Keratinocyte (primary cell): Measurements from ENCODE around the gene DDX43. TPM values are rescaled to one million over a fixed set of nuclear protein-coding genes. Genes with fewer than 3 reads are reported as not detected.

Experiments used
- DNase-seq: peaks from one replicate; pipeline ENCODE4 v3.0.0-alpha.2; 2011; ENCODE audit warnings: low read depth, missing footprints, low spot score
- FAIRE-seq: peaks from 2 replicates; lab custom pipeline; 2011; peaks lifted over from hg19 to GRCh38; lab: Jason Lieb, UNC
- H2AFZ ChIP-seq: 2 replicates; pipeline ENCODE4 v1.6.0; 2012; ENCODE audit warnings: low read length, control low read depth, inconsistent platforms; ENCODE audit not compliant: control insufficient read depth
- H3K27ac ChIP-seq: 2 replicates; pipeline ENCODE4 v1.5.1; 2011; ENCODE audit warnings: low read length; ENCODE audit not compliant: control insufficient read depth, insufficient read depth
- H3K27me3 ChIP-seq: 3 replicates; pipeline ENCODE4 v1.6.0; 2011; ENCODE audit warnings: low read length; ENCODE audit not compliant: control insufficient read depth, insufficient read depth; ENCODE audit errors: extremely low read depth
- H3K36me3 ChIP-seq, 2 experiments: 2 replicates in 1 of 2; 3 replicates in 1 of 2; pipeline ENCODE4 v1.5.1; 2011; ENCODE audit warnings: low read length in 2 of 2, mild to moderate bottlenecking in 1 of 2; ENCODE audit not compliant: control insufficient read depth in 2 of 2, insufficient read depth in 2 of 2; ENCODE audit errors: extremely low read depth in 1 of 2
- H3K4me1 ChIP-seq: 3 replicates; pipeline ENCODE4 v1.5.1; 2011; ENCODE audit warnings: low read length; ENCODE audit not compliant: control insufficient read depth, insufficient read depth; ENCODE audit errors: extremely low read depth
- H3K4me2 ChIP-seq: 3 replicates; pipeline ENCODE4 v1.6.0; 2011; ENCODE audit warnings: low read depth, low read length; ENCODE audit not compliant: control insufficient read depth, insufficient read depth; ENCODE audit errors: extremely low read depth
- H3K4me3 ChIP-seq, 3 experiments: fragments of 200-600 bp in 1 of 3; sonication (generic) in 1 of 3; 2 replicates in 2 of 3; 3 replicates in 1 of 3; pipeline ENCODE4 v1.5.1; 2011 to 2016; ENCODE audit warnings: low read length in 3 of 3, mild to moderate bottlenecking in 3 of 3, control low read depth in 2 of 3, inconsistent platforms in 1 of 3, low read depth in 1 of 3, mixed read lengths in 1 of 3, mixed run types in 1 of 3, moderate library complexity in 1 of 3; ENCODE audit not compliant: control insufficient read depth in 2 of 3, insufficient read depth in 2 of 3; ENCODE audit errors: extremely low read depth in 1 of 3
- H3K79me2 ChIP-seq: 2 replicates; pipeline ENCODE4 v1.6.0; 2012; ENCODE audit warnings: low read length; ENCODE audit not compliant: control insufficient read depth, insufficient read depth
- H3K9ac ChIP-seq: 3 replicates; pipeline ENCODE4 v1.6.0; 2011; ENCODE audit warnings: low read length; ENCODE audit not compliant: control insufficient read depth, insufficient read depth; ENCODE audit errors: extremely low read depth
- H3K9me1 ChIP-seq: 3 replicates; pipeline ENCODE4 v1.6.0; 2011; ENCODE audit warnings: low read length; ENCODE audit not compliant: control insufficient read depth, insufficient read depth; ENCODE audit errors: extremely low read depth
- H3K9me3 ChIP-seq: 2 replicates; pipeline ENCODE4 v1.5.1; 2012; ENCODE audit warnings: low read depth, low read length; ENCODE audit not compliant: control insufficient read depth
- H4K20me1 ChIP-seq: 3 replicates; pipeline ENCODE4 v1.6.0; 2011; ENCODE audit warnings: low read length; ENCODE audit not compliant: control insufficient read depth, insufficient read depth; ENCODE audit errors: extremely low read depth
- EZH2 ChIP-seq: IDR thresholded peaks from one replicate; pipeline ENCODE4 v1.6.1; 2012; ENCODE audit warnings: inconsistent platforms, mild to moderate bottlenecking, low read length, moderate library complexity
- dilution Hi-C: fragments of 300-500 bp; cut with MboI; formaldehyde crosslinking; loops from one replicate; pipeline ENCODE4 v1.7.0; 2020; ENCODE audit warnings: low sequenced_read_pairs; ENCODE audit not compliant: extremely low pct_ligation_motif_present
- polyA plus RNA-seq, 5 experiments: library from polyadenylated mRNA; depleted of rRNA in 3 of 5; stranded (reverse) in 3 of 5; stranded (forward) in 1 of 5; unstranded in 1 of 5; fragments of >200 nt; gene quantifications; 1 replicate in 1 of 5; 2 replicates in 3 of 5; 3 replicates in 1 of 5; pipeline versions ENCODE4 v1.2.1 to v1.2.3, GENCODE V29; 2011 to 2012; ENCODE audit warnings: missing spikeins in 2 of 5, low read depth in 1 of 5, low replicate concordance in 1 of 5
- TF ChIP-seq, protein P1 (sequence below), 3 experiments: IDR thresholded peaks in 1 of 3; conservative IDR thresholded peaks in 1 of 3; optimal IDR thresholded peaks in 1 of 3; 2 replicates in 2 of 3; 3 replicates in 1 of 3; pipeline versions ENCODE3 to v1.5.1; 2011; ENCODE audit warnings: low read length in 3 of 3, mild to moderate bottlenecking in 3 of 3, moderate library complexity in 2 of 3, control low read depth in 1 of 3, inconsistent platforms in 1 of 3; ENCODE audit not compliant: insufficient read depth in 2 of 3; ENCODE audit errors: extremely low read depth in 1 of 3

The DDX43 gene
- polyA plus RNA-seq, 1 donor (not counting 4 experiments of a cell fraction or from before 2014, with no cell fraction given) = 0.33 TPM

DNA sequence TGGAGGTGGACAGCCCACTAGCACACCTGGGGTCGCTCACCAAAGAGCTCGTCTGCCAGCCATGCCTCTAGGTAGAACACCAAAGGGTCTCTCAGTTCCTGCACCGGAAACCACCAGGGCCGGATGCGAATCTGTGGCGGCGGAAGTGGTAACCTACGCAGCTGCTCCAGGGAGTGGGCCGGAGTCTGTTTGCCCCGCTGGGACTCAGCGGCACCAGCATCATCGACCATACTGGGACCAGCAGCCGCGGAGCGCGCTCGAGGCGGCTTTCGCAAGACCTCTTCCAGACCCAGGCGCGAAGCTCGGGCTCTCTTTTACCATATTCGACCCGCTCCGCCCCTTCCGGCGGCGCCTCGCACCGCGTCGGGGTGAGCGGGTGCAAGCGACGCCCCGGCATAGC, 25.1 kb upstream of the DDX43 start, which contains the start of gene OOEP:
Gene OOEP (minus strand): TSS at position 335 of the 400 bp plus-strand sequence. CDS start 105 bp downstream, at position 230.
- Histone ChIP-seq H3K4me1 (no peaks in the 10 kb centered on the region), H3K9ac (no peak within 1 kb of the TSS), H3K27me3 (no peaks in the 10 kb centered on the region), H3K4me3 (no peak within 1 kb of the TSS), H3K79me2 (no peaks in the 10 kb centered on the region), H2AFZ (no peak within 1 kb of the TSS), H3K9me1 (peaks cover 2% of the 10 kb centered on the region), H3K9me3 (no peaks in the 10 kb centered on the region), H3K36me3 (no peaks in the 10 kb centered on the region), H3K4me2 (no peak within 1 kb of the TSS), H3K27ac (no peak within 1 kb of the TSS), H4K20me1 (no peaks in the 10 kb centered on the region)
- TF ChIP-seq EZH2 = no peak
- TF ChIP-seq, protein P1, sequence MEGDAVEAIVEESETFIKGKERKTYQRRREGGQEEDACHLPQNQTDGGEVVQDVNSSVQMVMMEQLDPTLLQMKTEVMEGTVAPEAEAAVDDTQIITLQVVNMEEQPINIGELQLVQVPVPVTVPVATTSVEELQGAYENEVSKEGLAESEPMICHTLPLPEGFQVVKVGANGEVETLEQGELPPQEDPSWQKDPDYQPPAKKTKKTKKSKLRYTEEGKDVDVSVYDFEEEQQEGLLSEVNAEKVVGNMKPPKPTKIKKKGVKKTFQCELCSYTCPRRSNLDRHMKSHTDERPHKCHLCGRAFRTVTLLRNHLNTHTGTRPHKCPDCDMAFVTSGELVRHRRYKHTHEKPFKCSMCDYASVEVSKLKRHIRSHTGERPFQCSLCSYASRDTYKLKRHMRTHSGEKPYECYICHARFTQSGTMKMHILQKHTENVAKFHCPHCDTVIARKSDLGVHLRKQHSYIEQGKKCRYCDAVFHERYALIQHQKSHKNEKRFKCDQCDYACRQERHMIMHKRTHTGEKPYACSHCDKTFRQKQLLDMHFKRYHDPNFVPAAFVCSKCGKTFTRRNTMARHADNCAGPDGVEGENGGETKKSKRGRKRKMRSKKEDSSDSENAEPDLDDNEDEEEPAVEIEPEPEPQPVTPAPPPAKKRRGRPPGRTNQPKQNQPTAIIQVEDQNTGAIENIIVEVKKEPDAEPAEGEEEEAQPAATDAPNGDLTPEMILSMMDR (optimal IDR thresholded peaks at IDR 0.05 in 1 of 3, IDR thresholded peaks at IDR 0.05 in 1 of 3, conservative IDR thresholded peaks at IDR 0.05 in 1 of 3; ENCODE audit: extremely low read depth in 1 of 3, insufficient read depth in 2 of 3, low read length in 3 of 3) = no peak
- dilution Hi-C loops = no loop called here
- FAIRE-seq (no peak), DNase-seq (no peak)

DNA sequence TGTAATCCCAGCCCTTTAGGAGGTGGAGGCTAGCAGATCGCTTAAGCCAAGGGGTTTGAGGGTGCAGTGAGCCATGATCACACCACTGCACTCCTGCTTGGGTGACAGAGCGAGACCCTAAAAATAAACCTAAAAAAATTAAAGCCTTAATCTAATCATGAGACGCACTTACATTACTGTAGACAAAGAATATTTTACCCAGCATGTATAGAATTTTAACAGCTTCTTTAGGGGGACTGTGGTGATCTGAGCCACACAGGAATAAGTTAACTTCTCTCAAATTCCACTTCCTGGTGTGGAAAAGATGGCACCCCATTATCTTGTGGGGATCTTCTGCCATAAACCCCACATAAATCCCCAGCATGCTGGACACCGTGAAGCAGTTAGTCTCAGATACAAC, 22.6 kb upstream of the DDX43 start:
- no peaks in the 10 kb centered on the region for H4K20me1 ChIP-seq
- H3K36me3 ChIP-seq = no peaks in the 10 kb centered on the region
- no peaks in the 10 kb centered on the region for H3K79me2 ChIP-seq
- H3K4me2 ChIP-seq = no peak overlapping the region
- no peak overlapping the region for H3K27ac ChIP-seq
- dilution Hi-C loops = no loop called here
- no peaks in the 10 kb centered on the region for H3K9me3 ChIP-seq
- H3K27me3 ChIP-seq = no peaks in the 10 kb centered on the region
- H3K4me3 ChIP-seq = no peak overlapping the region
- DNase-seq (no peak), FAIRE-seq (no peak)
- no peak overlapping the region for H3K9ac ChIP-seq
- TF ChIP-seq, protein P1 (optimal IDR thresholded peaks at IDR 0.05 in 1 of 3, IDR thresholded peaks at IDR 0.05 in 1 of 3, conservative IDR thresholded peaks at IDR 0.05 in 1 of 3; ENCODE audit: extremely low read depth in 1 of 3, insufficient read depth in 2 of 3, low read length in 3 of 3) = no peak
- no peak for TF ChIP-seq EZH2
- H2AFZ ChIP-seq = no peak overlapping the region
- H3K9me1 ChIP-seq = peaks cover 2% of the 10 kb centered on the region
- no peaks in the 10 kb centered on the region for H3K4me1 ChIP-seq
